SH-SY5Y (cell line): ENCODE data around the gene ABCG2.

Experiments used
- GATA2 ChIP-seq: IDR thresholded peaks from 2 replicates; pipeline ENCODE4 v1.6.1; 2011; ENCODE audit warnings: mild to moderate bottlenecking, low read depth, low read length
- GATA3 ChIP-seq: IDR thresholded peaks from 2 replicates; pipeline ENCODE4 v1.6.1; 2011; ENCODE audit warnings: low read depth, mild to moderate bottlenecking, low read length, moderate library complexity

Gene ABCG2

GRCh38 chr4:88077911-88078524 is 80.4 kb downstream of the ABCG2 start:
- TF ChIP-seq GATA3: no peak
- TF ChIP-seq GATA2: no peak

- TF ChIP-seq GATA3: no peak
- no peak for TF ChIP-seq GATA2
Observed at GRCh38 chr4:88075336-88075735, 83.1 kb downstream of the ABCG2 start.

GRCh38 chr4:88070031-88070430 is 88.4 kb downstream of the ABCG2 start:
- no peak for TF ChIP-seq GATA2
- no peak for TF ChIP-seq GATA3

- TF ChIP-seq GATA2 (no peak), GATA3 (no peak)
Observed at GRCh38 chr4:88064410-88064809, 94.0 kb downstream of the ABCG2 start.

- TF ChIP-seq GATA2: no peak
- no peak for TF ChIP-seq GATA3
Observed at GRCh38 chr4:88063634-88064296, 94.7 kb downstream of the ABCG2 start.

- TF ChIP-seq GATA2: no peak
- no peak for TF ChIP-seq GATA3
Observed at GRCh38 chr4:88062843-88063242, 95.6 kb downstream of the ABCG2 start.

- no peak for TF ChIP-seq GATA2
- TF ChIP-seq GATA3: no peak
Observed at GRCh38 chr4:88062311-88062710, 96.1 kb downstream of the ABCG2 start.

GRCh38 chr4:88060431-88060830 is 98.0 kb downstream of the ABCG2 start:
- TF ChIP-seq GATA2 (no peak), GATA3 (no peak)

GRCh38 chr4:88059766-88060165 is 98.7 kb downstream of the ABCG2 start:
- TF ChIP-seq GATA3 (no peak), GATA2 (no peak)

- no peak for TF ChIP-seq GATA2
Observed at GRCh38 chr4:88058295-88058694, 100.1 kb downstream of the ABCG2 start.

GRCh38 chr4:88054901-88055300 is 103.5 kb downstream of the ABCG2 start:
- TF ChIP-seq GATA2: no peak

GRCh38 chr4:88054229-88054628 is 104.2 kb downstream of the ABCG2 start:
- TF ChIP-seq GATA2 (no peak), GATA3 (no peak)

GRCh38 chr4:88045021-88045420 is 113.4 kb downstream of the ABCG2 start:
- TF ChIP-seq GATA3 (no peak), GATA2 (no peak)

- no peak for TF ChIP-seq GATA3
- no peak for TF ChIP-seq GATA2
Observed at GRCh38 chr4:88043586-88044340, 114.7 kb downstream of the ABCG2 start.

- TF ChIP-seq GATA3 (no peak), GATA2 (no peak)
Observed at GRCh38 chr4:88043001-88043400, 115.4 kb downstream of the ABCG2 start.

GRCh38 chr4:88041626-88042025 is 116.8 kb downstream of the ABCG2 start:
- TF ChIP-seq GATA3: no peak
- no peak for TF ChIP-seq GATA2
